Breast epithelium (tissue), 3 donors: Measurements from ENCODE around the gene RASGEF1B.

ENCODE experiments used
- POLR2A ChIP-seq: fragments of 450-650 bp; IDR thresholded peaks from one replicate; pipeline ENCODE4 v1.6.1; 2016; ENCODE audit warnings: antibody characterized with exemption, mild to moderate bottlenecking, moderate library complexity
- POLR2AphosphoS5 ChIP-seq, 3 donors: sonication (generic); formaldehyde crosslinking; IDR thresholded peaks; one replicate each; pipeline ENCODE4 v1.6.1; 2017; ENCODE audit warnings: antibody characterized with exemption in 3 of 3
- TF ChIP-seq, protein P1 (sequence below), 3 donors: fragments of 450-650 bp; IDR thresholded peaks; one replicate each; pipeline ENCODE4 v1.5.1; 2016 to 2017; ENCODE audit warnings: antibody characterized with exemption in 3 of 3, mild to moderate bottlenecking in 3 of 3, moderate library complexity in 3 of 3

DNA sequence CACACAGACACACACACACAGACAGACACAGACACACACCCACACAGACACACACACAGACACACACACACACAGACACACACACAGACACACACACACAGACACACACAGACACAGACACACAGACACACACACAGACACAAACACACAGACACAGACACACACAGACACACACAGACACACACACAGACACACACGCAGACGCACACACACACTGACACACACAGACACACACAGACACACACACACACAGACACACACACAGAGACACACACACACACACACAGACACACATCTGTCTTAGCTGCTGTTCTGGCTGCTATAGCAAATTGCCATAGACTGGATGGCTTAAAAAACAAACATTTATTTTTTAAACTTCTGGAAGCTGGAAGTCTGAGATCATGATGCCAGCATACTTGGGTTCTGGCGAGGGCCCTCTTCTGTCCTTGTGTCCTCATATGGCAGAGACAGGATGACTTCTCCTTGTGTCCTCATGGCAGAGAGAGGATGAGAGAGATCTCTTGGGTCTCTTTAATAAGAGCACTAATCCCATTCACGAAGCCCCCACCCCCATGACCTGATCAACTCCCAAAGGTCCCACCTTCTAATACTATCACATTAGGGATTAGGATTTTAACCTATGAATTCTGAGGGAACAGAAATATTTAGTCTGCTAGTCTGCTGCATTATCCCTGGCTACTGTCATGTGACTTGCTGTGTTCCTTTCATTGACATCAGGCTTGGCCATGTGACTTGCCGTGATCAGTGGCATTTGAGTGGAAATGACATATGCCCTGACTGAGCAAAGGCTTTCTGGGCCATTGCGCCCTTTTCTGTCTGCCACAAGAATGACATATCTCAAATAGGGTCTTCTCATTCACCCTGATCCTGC is 32.7 kb upstream of the RASGEF1B start:
- no peak for TF ChIP-seq POLR2A
- TF ChIP-seq, protein P1, sequence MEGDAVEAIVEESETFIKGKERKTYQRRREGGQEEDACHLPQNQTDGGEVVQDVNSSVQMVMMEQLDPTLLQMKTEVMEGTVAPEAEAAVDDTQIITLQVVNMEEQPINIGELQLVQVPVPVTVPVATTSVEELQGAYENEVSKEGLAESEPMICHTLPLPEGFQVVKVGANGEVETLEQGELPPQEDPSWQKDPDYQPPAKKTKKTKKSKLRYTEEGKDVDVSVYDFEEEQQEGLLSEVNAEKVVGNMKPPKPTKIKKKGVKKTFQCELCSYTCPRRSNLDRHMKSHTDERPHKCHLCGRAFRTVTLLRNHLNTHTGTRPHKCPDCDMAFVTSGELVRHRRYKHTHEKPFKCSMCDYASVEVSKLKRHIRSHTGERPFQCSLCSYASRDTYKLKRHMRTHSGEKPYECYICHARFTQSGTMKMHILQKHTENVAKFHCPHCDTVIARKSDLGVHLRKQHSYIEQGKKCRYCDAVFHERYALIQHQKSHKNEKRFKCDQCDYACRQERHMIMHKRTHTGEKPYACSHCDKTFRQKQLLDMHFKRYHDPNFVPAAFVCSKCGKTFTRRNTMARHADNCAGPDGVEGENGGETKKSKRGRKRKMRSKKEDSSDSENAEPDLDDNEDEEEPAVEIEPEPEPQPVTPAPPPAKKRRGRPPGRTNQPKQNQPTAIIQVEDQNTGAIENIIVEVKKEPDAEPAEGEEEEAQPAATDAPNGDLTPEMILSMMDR (IDR thresholded peaks at IDR 0.05) = no peak
- no peak for TF ChIP-seq POLR2AphosphoS5 (IDR thresholded peaks at IDR 0.05)
